HG03025 (cell line): Measurements from ENCODE around the gene FGF14.
"Not testable (repeated sequence)": the region's sequence is repeated elsewhere in the genome, so short reads cannot be mapped to it uniquely, and the experiment has no call there.

Experiments used
- ATAC-seq: cut with Tn5 transposase; IDR thresholded peaks from one replicate; pipeline ENCODE4 v1.9.1; 2021; ENCODE audit warnings: mild to moderate bottlenecking, moderate library complexity; ENCODE audit not compliant: unreplicated experiment, low FRiP score

FGF14 gene

DNA sequence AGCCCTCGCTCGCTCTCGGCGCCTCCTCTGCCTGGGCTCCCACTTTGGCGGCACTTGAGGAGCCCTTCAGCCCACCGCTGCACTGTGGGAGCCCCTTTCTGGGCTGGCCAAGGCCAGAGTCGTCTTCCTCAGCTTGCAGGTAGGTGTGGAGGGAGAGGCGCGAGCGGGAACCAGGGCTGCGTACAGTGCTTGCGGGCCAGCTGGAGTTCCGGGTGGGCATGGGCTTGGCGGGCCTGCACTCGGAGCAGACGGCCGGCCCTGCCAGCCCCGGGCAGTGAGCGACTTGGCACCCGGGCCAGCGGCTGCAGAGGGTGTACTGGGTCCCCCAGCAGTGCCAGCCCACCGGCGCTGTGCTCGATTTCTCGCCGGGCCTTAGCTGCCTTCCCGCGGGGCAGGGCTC is 333.5 kb downstream of the FGF14 start:
- ATAC-seq = not testable (repeated sequence)

DNA sequence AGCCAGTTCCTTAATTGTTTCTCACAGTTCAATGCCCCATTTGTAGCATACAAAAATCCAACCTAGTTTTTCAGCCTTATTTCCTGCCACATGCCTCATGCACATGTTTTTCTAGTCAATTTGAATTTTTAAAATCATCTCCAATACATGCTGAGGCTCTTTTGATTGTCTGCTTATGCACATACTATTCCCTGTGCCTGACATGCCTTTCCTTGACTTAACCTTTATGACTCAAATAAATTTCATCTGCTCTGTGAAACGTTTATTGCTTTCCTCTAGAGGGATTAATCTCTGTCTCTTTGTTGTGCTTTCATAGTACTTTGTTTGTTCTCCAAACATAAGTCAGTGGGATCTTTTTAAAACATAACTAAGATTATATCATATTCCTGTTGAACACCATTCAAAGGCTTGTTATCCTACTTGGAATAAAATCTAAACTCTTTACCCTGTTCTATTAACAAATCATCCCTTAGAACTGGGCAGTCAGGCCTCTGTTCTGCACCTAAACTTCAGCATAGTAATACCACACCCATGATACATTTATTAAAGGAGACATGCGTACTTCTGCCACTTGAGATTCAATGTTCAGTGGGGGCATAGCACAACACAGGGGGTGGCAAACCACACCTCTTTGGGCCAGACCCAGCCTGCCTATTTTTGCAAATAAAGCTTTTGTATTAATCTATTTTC is 346.6 kb downstream of the FGF14 start:
- ATAC-seq = no peak

DNA sequence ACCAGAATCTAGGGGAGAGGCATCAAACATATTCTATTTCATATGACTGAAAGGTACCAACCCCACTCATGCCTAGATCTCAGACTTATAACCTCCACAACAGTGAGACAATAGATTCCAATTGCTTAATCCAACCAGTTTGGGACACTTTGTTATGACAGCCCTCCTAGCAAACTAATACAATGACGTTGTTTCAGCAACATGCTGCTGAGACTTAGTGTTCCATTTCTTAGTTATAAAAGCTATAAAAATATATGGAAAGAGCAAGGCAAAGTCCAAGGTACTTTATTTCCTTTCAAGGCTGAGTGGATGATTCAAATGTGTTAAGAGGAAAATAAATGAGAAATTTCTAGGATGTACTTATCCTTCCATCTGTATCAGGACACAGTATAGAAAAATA is 352.0 kb downstream of the FGF14 start:
- ATAC-seq = no peak

DNA sequence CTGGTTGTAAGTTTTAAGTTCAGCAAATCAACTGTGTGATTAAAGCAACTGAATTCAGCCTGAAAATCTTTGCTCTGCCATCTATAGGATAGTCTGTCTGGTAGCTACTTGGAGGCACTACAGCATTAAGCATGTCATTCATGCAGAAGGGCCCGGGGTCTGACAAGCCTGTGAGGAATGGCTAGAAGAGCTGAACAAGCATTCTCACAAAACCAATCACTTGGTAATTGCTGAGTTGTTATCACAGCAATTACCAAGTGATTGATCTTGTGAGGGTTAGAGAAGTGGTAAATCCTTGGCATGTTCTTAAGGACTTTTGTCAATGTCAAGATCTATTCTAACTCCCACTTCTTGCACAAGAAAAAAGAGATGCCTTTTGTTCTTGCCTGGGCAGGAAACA is 356.1 kb downstream of the FGF14 start:
- ATAC-seq = no peak

DNA sequence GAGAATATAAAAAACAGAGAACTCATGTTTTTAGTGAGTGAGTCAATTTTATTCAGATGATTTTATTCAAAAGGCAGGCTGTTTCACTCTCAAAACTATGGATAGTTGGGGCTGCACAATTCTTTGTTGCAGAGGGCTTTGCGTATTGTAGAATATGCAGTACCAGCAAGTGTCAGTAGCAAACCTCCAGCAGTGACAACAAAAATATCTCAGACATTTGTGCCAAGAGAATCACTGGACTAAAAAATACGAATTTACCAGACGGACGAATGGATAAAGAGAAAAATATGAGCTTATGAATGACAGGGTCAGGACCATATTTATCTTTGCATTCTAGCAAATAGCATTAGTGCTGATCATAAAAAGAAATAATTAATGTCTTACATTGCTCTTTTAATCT is 359.1 kb downstream of the FGF14 start:
- no peak for ATAC-seq

DNA sequence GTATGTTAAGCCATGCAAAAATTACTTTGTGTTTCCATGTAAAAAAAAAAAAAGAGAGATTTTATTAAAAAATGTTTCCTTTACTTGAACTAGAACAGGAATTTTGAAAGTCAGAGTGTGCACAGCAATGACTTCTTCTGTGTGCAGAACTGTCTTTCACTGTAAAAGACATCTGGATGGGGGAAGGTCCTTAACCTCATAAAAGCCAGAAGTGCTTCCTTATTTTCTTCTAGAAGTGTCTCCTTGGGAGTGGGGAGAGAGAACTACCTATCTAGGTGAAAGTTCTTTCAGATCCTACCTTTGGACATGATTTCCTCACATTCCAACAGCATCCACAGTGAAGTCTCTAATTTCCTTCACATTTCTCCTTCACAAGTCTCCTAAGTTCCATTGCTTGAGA is 360.3 kb downstream of the FGF14 start:
- no peak for ATAC-seq

DNA sequence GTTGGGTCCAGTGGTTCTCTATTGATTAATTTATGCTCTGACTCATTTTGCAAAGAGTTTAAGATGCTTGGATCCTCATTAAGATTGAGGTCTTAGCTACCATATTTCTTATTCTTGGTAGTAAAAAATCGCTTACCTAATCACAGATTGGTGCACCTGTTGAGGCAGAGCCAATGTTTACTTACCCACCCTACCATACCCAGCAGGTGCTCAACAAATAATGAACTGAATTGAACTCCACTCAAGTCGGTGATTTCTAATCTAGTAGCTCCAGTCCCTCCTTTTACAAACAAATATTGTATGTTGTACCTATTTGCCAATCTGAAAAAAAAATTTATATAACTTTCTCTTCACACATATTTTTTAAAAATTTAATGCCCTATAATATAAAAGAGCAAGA is 361.0 kb downstream of the FGF14 start:
- ATAC-seq = no peak

DNA sequence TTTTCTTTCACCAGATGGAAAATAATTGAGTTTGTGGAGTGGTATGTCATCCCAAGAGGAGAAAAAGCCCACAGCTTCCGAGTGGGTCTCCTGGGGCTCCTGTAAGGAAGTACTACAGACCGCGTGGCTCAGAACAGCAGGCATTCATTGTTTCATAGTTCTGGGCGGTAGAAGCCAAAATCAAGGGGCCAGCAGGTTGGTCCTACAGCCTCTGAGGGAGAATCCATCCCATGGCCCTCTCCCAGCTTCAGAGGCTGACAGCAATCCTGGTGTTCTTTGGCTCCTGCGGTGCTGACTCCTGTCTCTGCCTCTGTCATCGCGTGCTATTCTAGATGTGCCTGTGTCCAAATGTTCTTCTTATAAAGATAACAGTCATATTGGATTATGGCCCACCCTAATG is 362.6 kb downstream of the FGF14 start:
- no peak for ATAC-seq

DNA sequence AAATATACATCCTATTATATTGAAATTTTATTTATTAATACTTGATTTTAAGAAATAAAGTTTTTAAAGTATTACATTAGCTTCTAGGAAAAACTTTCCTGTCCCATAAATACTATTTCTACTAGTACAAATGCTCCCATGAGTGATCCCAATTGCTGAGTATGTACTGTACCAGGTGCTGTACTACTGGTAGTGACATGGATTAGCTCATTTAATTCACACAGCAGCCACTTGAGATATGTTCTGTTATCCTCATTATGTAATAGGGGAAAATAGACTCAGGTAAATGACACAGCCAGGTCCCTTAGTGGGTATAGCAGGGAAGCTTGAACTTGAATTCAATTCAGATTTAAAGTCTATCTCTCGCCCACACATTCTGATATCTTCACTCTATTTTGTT is 363.1 kb downstream of the FGF14 start:
- ATAC-seq = no peak

DNA sequence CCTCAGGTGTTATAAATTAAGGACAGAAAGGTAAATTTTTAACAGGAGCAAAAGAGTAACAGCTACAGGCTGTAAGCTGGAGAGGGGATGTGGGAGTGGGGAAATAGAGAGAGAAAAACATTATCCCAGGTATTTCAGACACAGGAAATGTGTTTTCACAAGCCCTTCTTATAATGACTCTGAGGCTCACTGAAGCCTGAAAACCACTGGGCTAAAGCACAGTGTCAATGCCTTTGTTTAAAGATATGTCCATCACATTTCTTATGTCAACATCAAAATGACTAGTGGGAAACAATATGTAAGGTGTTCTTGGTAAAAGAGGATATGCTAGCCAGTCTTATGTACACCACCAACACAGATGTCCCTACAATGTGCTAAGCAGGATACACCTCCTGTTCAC is 365.9 kb downstream of the FGF14 start:
- no peak for ATAC-seq

DNA sequence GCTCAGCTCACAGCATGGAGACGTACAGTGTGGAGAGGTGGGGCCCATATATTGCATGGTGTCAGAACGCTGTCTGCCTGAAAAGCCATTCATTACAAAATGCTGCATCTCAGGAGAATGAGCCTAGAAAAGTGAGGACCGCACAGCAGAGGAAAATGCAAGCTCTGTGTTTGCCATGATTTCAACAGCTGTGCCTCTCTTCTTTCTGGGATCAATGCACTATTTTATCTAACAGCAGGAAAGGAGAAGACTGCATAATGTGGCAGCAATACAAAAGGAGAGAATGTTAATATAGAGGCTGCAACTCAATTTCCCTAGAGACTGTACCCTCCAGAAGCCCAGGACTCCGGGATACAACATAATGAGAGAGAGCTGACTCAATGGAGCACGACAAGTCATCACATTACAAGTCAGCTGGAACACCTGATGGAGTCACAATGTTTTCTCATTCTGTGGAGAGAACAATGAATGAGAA is 368.0 kb downstream of the FGF14 start:
- no peak for ATAC-seq

DNA sequence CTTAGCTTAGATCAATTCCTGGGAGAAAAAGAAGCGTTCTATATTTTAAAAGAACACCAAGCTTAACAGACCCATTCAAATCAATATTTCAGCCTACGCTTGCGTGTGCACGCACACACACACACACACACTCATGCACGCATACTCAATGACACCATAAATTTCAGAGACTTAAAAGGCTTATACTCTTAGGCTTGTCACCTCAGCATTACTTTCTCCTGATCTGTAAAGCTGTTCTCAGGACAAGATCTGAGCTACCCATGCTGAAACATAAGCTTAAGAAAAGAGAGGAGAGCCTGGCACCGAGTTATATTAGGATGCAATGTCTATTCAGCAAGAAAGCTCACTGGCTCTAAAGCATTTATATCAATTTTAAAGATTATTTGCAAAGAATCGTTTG is 368.5 kb downstream of the FGF14 start:
- no peak for ATAC-seq

DNA sequence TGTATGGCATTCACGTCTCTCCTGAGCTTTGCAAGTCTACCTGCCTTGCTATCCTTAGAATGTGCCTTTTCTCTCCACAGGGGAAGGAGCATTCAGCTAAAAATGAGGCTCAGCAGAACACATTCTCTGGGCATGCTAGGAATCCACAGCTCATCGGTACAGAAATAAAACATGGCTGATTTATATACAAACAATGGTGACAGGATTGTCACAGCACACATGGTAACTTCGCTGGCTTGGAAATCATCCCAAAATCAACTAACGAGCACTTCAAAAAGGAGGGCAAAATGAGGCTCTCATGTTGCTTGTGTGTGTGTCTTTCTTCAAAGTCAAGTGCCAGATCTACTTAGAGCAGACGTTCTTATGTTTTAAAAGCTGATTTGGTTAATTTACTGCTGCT is 373.0 kb downstream of the FGF14 start:
- no peak for ATAC-seq

DNA sequence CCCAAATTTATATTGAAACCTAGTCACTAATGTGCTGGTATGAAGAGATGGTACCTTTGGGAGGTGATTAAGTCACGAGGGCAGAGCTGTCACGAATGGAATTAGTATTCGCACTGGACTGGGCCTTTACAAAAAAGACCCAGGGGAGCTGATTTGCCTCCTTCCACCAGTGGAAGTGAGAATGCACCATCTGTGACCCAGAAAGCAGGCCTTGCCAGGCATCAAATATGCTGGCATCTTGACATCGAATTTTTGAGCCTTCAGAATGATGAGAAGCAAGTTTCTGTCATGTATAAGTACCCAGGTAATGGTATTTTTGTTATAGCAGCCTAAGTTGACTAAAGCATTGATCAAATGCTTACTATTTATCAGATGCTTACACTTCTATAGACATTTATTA is 373.6 kb downstream of the FGF14 start:
- ATAC-seq = no peak

DNA sequence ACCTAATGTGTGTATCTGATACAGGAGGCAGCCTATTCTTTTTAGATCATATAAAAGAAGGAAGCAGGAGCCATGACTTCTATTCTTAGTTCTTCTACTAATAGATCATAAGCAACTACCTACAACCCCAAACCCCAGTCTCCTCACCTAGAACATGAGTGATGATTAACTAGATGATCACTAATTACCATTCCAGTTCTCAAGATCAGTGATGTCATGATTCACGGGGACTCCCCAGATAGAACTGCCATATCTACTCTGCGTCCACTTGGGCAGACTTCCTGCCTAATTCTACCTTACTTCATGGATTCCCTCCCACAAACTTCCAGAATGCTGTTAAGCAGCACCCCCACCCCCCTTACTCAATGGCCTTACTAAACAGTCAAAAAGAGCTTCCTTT is 380.1 kb downstream of the FGF14 start:
- ATAC-seq = no peak

DNA sequence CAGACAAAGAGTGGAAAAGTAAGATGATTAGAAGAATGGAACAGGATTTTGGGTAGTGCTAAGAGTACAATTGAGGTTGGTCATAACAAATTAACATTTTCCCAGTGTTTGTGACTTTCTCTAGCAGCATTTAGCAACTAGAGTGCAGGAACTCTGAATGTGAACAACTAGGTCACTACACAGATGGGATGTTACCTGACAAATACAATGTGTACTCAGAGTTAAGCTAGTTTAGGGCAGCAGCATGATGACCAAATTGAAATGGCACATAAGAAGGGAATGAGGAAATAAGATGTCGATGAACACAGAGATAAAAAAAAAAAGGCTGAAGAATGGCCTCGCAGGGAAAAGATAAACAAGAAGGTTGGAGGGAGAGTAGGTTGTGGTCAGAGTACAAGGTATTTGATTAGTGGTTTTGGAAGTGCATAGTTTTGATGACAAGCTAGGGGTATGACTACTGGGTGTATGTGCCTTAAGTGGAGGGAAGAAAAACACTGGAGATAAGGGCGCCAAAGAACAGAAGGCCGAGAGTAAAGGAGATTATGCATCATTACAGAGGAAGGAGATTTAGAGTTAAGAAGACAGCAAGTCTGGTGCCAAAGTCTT is 381.1 kb downstream of the FGF14 start:
- ATAC-seq = no peak

DNA sequence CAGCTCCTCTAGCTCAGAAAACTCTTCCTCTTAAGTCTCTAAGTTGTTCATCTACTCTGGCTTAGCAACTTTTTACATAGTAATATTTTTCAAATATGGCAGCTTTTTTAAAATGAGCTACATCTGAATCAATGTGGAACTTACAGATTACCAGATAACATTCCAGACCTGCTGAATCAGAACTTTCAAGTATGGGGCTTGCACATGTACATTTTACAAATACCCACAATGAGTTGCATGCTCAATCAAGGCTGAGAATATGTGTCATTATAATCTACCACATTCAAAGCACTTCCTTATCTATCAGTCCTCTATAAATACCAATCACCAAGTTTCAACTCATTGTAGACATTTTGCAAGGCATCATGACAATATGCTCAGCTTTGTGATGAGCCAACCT is 383.1 kb downstream of the FGF14 start:
- no peak for ATAC-seq

DNA sequence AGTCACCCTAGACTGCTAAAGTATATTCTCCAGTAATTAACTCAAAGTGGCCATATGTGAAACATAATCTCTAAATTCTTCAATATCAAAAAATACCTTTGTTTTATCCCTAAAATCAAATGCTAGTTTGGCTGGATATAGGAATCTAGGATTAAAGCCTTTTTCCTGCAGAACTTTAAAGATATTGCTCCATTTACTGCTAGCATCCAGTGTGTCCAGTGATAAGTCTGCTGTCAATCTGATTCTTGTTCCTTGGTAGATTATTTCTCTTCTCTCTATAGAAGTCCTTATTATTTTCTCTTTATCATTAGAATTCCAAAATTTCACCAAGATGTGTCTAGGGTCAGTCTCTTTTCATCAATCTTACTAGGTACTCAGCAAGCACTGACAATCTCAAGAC is 384.6 kb downstream of the FGF14 start:
- no peak for ATAC-seq

DNA sequence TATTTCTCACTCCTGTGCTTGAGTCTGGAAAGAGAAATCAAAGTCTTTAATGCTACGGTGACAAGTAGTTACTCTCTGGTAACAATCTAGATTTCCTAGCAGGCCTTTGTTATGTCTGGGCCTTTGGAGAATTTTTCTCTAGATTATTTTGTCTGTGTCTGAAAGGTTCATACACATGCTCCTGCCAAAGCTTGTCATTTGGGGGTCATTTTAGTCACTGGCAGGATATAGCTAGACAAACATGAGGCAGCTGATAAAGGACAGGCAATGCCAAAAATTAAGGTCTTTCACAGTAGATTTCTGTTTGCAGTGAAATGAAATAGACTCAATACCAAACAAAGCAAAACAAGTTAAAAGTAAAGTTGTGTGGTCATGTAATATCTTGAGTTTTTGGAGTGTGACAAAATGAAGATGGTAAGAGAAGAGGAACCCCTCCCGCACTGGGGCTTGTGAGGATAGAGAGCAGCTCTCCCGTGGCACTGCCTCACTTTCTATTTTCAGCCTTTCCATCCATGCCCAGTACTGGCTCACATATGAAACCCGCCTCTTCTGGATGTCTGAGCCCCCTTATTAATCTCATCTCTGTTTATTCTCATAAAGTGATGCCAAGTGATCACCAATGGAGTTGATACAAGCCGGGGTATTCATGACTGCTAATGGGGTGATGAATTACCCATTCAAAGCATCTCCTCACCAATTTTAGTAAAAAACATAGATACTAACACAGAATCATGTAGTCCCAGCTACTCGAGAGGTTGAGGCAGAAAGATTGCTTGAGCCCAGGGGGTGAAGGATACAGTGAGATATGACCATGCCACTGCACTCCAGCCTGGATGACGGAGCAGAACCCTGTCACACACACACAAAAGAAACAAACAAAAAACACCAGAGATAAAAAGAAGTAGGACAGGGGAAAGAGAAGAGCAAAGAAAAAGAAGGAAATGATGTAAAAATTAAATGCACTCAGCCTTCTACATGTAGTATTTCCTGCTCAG is 389.3 kb downstream of the FGF14 start:
- ATAC-seq = no peak

DNA sequence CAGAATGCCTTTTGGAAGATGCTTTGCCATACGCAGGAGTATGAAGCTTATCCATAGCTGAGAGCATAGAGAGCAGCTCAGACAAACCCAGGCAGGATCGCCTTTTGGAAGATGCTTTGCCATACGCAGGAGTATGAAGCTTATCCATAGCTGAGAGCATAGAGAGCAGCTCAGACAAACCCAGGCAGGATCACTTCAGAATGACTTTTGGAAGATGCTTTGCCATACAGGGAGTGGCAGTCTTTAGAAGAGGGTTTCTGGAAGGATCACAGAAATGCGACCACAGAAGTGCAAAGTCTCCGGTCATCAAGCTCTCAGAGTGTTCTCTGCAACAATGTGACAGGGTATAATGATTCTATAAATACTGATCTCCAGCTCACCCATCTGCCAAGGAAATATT is 390.4 kb downstream of the FGF14 start:
- ATAC-seq = not testable (repeated sequence)

DNA sequence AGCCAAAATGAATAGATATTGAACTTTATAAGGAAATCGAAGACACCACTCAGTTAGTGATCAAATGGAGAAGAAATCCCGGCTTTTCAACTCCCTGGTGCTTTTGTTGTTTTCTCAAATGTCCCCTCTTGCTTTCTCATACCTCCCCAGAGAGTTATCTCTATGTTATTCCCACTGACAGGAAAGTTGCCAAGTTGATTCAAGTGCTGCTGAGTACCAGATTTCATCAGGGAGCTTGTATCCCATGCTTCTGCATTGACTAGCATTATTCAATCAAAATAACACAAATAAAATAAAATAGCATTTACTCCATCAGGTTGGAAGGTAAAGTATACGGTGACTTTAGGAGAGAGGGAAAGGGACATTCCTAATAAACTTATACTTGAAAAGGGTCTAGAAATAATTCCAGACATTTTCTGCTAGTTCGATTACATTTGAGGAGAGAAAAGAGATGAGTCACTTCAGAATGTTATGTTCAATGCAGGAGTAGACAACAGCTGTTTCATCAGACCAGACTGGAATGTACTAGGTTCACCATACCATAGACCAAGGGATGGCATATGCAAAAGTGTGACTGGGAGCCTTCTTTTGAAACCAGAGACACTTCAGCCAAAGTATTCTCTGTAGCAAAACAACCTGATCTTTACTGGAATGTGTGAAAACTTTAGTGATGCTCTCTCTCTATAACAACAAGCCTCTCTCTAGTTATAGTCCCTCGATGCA is 397.8 kb downstream of the FGF14 start:
- no peak for ATAC-seq
